Natural killer cell (primary cell): Measurements from ENCODE around the gene FRS2. TPM values are rescaled to one million over a fixed set of nuclear protein-coding genes. Genes with fewer than 3 reads are reported as not detected.

Experiments
- ATAC-seq, 3 donors: fragments of 150-1000 bp in 2 of 3; fragments of 200-7000 bp in 1 of 3; cut with Tn5 transposase; 1 replicate in 1 of 3; 2 replicates in 2 of 3; pipeline ENCODE4 v1.10.0; 2021; ENCODE audit warnings: mild to moderate bottlenecking in 2 of 3, moderate library complexity in 2 of 3
- DNase-seq, 2 donors: peaks; one replicate each; pipeline versions ENCODE4 v3.0.0 to v3.0.0-alpha.2; 2013 to 2021; ENCODE audit warnings: mixed read lengths in 1 of 2
- H3K27ac ChIP-seq: one replicate; pipeline ENCODE4 v1.5.1; 2013; ENCODE audit warnings: mild to moderate bottlenecking, low read length
- H3K27me3 ChIP-seq: one replicate; pipeline ENCODE4 v1.6.1; 2013; ENCODE audit warnings: low read length; ENCODE audit not compliant: control insufficient read depth, insufficient read depth
- H3K36me3 ChIP-seq: one replicate; pipeline ENCODE4 v1.6.1; 2013; ENCODE audit warnings: low read length; ENCODE audit not compliant: control insufficient read depth, insufficient read depth
- H3K4me1 ChIP-seq: one replicate; pipeline ENCODE4 v1.6.1; 2013; ENCODE audit warnings: low read length; ENCODE audit not compliant: control insufficient read depth, insufficient read depth
- H3K4me3 ChIP-seq: one replicate; pipeline ENCODE4 v1.5.1; 2013; ENCODE audit warnings: low read length
- H3K9me3 ChIP-seq: one replicate; pipeline ENCODE4 v1.6.1; 2013; ENCODE audit warnings: low read length; ENCODE audit not compliant: control insufficient read depth, insufficient read depth
- H3K27ac Mint-ChIP-seq, 2 donors: one replicate each; pipeline ENCODE4 v1.8.0; 2022; ENCODE audit warnings: mild to moderate bottlenecking in 2 of 2, mixed read lengths in 2 of 2, moderate library complexity in 1 of 2
- H3K27me3 Mint-ChIP-seq, 2 donors: one replicate each; pipeline ENCODE4 v1.8.0; 2022; ENCODE audit warnings: low read depth in 2 of 2, mixed read lengths in 2 of 2
- H3K36me3 Mint-ChIP-seq: one replicate; pipeline ENCODE4 v1.8.0; 2022; ENCODE audit warnings: mixed read lengths
- H3K4me1 Mint-ChIP-seq, 2 donors: one replicate each; pipeline ENCODE4 v1.8.0; 2022; ENCODE audit warnings: mixed read lengths in 2 of 2
- H3K4me3 Mint-ChIP-seq: one replicate; pipeline ENCODE4 v1.8.0; 2022; ENCODE audit warnings: mild to moderate bottlenecking, moderate library complexity, mixed read lengths
- H3K9me3 Mint-ChIP-seq, 2 donors: one replicate each; pipeline ENCODE4 v1.8.0; 2022; ENCODE audit warnings: mixed read lengths in 2 of 2
- CTCF ChIP-seq: fragments of 200-600 bp; IDR thresholded peaks from one replicate; pipeline ENCODE4 v1.8.0; 2022; ENCODE audit warnings: antibody characterized with exemption
- WGBS: methylation state at CpG from one replicate; pipeline ENCODE4 v1.1.7; 2013; ENCODE audit warnings: missing lambda C conversion rate; ENCODE audit not compliant: insufficient coverage; 5-methylcytosine and 5-hydroxymethylcytosine counted together
- intact Hi-C: fragments of 100-400 bp; cut with micrococcal nuclease; formaldehyde crosslinking; loops from one replicate; pipeline ENCODE4 v1.14.2; 2022
- total RNA-seq, 4 donors: library from RNA; stranded (reverse); fragments of 120-200 nt in 1 of 4; gene quantifications; one replicate each; pipeline versions ENCODE4 v1.2.3 to v1.2.4, GENCODE V29; 2013 to 2022

The FRS2 gene
- total RNA-seq, 3 donors from 2014 or later (not counting 1 experiment from before 2014, with no cell fraction given): 25.6 to 33.8 (median 28.2) TPM

DNA sequence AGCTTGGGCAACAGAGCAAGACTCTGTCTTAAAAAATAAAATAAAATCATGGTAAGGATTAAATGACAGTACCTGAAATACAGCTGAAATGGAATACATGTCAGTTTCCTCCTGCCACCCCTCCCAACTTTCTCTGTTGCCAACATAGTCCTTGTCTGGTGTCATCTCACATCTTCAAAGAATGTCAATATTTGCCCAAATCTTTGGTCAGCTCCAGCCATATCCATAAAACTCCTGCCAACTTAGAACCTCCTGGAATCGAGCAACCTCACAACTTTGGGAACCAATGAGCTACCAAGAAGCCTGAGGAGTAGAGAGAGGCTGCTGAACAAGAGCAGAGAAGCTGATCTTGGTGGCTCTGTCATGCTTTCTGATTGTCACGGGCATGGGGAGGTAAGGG, 151.4 kb downstream of the FRS2 start:
- Histone ChIP-seq H3K4me1 (no peaks in the 10 kb centered on the region), H3K36me3 (no peaks in the 10 kb centered on the region), H3K27me3 (no peaks in the 10 kb centered on the region), H3K4me3 (no peak overlapping the region), H3K9me3 (no peaks in the 10 kb centered on the region), H3K27ac (no peak overlapping the region)
- Mint-ChIP-seq H3K27me3 (peaks cover 16 to 21% of the 10 kb centered on the region in 2 donors), H3K4me1 (no peaks in the 10 kb centered on the region), H3K9me3 (no peaks in the 10 kb centered on the region), H3K27ac (no peak overlapping the region), H3K36me3 (no peaks in the 10 kb centered on the region), H3K4me3 (no peak overlapping the region)
- intact Hi-C loops: no loop called here
- DNase-seq (no peak), ATAC-seq (no peak)
- no peak for TF ChIP-seq CTCF
- 83% methylated on average over 2 of the region's 2 CpGs for WGBS

- H3K4me1 ChIP-seq: no peaks in the 10 kb centered on the region
- intact Hi-C loops: no loop called here
- DNase-seq (no peak), ATAC-seq (no peak)
- Mint-ChIP-seq H3K4me1 (no peaks in the 10 kb centered on the region), H3K27me3 (peaks cover 9 to 13% of the 10 kb centered on the region in 2 donors), H3K9me3 (no peaks in the 10 kb centered on the region), H3K27ac (no peak overlapping the region), H3K36me3 (no peaks in the 10 kb centered on the region), H3K4me3 (no peak overlapping the region)
- no peak overlapping the region for H3K27ac ChIP-seq
- H3K9me3 ChIP-seq: no peaks in the 10 kb centered on the region
- H3K27me3 ChIP-seq: no peaks in the 10 kb centered on the region
- TF ChIP-seq CTCF: no peak
- no peaks in the 10 kb centered on the region for H3K36me3 ChIP-seq
- H3K4me3 ChIP-seq: no peak overlapping the region
- 94% methylated on average over 13 of the region's 13 CpGs for WGBS
Observed at GRCh38 chr12:69623970-69624369, 153.8 kb downstream of the FRS2 start.

DNA sequence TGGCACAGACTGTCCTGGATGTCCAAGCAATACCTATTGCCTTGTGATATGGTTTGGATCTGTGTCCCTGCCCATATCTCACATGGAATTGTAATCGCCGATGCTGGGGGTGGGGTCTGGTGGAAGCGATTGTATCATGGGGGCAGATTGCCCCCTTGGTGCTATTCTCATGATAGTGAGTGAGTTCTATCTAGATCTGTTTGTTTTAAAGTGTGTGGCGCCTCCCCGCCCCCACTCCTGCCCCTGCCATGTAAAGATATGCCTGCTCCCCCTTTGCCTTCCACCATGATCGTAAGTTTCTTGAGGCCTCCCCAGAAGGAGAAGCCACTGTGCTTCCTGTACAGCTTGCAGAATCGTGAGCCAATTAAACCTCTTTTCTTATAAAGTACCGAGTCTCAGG, 157.3 kb downstream of the FRS2 start:
- H3K4me3 Mint-ChIP-seq: no peak overlapping the region
- no peaks in the 10 kb centered on the region for H3K27me3 ChIP-seq
- WGBS: 78% methylated on average over 6 of the region's 8 CpGs
- H3K27ac Mint-ChIP-seq: no peak overlapping the region
- no peak for TF ChIP-seq CTCF
- H3K36me3 Mint-ChIP-seq: no peaks in the 10 kb centered on the region
- H3K27me3 Mint-ChIP-seq: peaks cover 1 to 3% of the 10 kb centered on the region in 2 donors
- no peak overlapping the region for H3K27ac ChIP-seq
- H3K4me1 Mint-ChIP-seq: no peaks in the 10 kb centered on the region
- intact Hi-C loops: no loop called here
- H3K9me3 Mint-ChIP-seq: no peaks in the 10 kb centered on the region
- no peaks in the 10 kb centered on the region for H3K4me1 ChIP-seq
- no peaks in the 10 kb centered on the region for H3K36me3 ChIP-seq
- no peak for ATAC-seq
- H3K9me3 ChIP-seq: no peaks in the 10 kb centered on the region
- no peak for DNase-seq
- H3K4me3 ChIP-seq: no peak overlapping the region

Other genes starting within 250 kb of the FRS2 start
- 10 to 100 TPM; 88.5 to 99.4 (median 95.4) TPM for gene CPSF6, start 230.8 kb upstream of the FRS2 start, total RNA-seq
- gene LYZ, start 122.0 kb upstream of the FRS2 start, total RNA-seq: 100 to 1,000 TPM in 2 of 3 donors, 10 to 100 TPM in 1; 83.1 to 337 (median 146) TPM
- 10 to 100 TPM; 18.2 to 23.9 (median 20.3) TPM for gene YEATS4, start 110.6 kb upstream of the FRS2 start, total RNA-seq
- 100 to 1,000 TPM; 154 to 171 (median 171) TPM for gene CCT2, start 115.1 kb downstream of the FRS2 start, total RNA-seq
- gene LRRC10, start 140.5 kb downstream of the FRS2 start, total RNA-seq: not detected
- gene BEST3, start 228.9 kb downstream of the FRS2 start, total RNA-seq: not detected